Fibroblast of skin of left quadriceps (primary cell): ENCODE measurements around the gene LGSN.
"Not testable (repeated sequence)": the region's sequence is repeated elsewhere in the genome, so short reads cannot be mapped to it uniquely, and the experiment has no call there.

ENCODE experiments used
- DNase-seq, 2 experiments: peaks; one replicate each; pipeline ENCODE4 v3.0.0-alpha.2; 2013; ENCODE audit warnings: low read depth in 2 of 2

LGSN gene

GRCh38 chr6:63305277-63305676 lies 14.5 kb downstream of the LGSN start:
- no peak for DNase-seq

- no peak for DNase-seq
Measured at GRCh38 chr6:63303476-63303875, 16.3 kb downstream of the LGSN start.

GRCh38 chr6:63299667-63300066 lies 20.1 kb downstream of the LGSN start:
- no peak for DNase-seq

DNA sequence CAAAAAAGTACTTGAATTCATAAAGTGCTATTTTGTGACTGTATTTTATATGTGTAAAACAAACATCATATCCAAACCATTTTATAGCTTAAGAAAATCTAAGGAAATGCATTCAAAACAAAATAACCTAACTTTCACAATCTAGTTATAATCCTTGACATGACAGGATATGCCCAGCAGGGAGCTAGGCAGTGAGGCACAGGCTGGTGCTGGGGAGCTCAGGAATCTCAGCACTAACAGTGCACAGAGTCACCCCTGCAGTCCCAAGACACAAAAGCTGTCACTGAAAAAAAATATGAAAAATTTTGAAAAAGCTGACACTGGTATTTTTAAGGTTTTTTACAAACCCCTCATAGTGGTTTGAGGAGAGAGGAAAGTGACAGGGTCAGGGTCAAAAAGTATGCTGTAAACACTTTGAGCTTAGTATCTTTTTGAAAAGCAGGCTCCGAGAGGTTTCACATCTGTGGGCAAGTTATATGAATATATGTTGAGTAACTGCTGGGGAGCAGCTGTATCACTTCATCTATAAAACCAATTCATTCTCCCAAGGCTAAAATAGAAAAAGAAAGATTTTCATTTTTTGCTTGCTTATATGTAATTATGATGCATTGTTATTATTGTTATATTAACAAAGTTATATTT lies 24.1 kb downstream of the LGSN start:
- no peak for DNase-seq

DNA sequence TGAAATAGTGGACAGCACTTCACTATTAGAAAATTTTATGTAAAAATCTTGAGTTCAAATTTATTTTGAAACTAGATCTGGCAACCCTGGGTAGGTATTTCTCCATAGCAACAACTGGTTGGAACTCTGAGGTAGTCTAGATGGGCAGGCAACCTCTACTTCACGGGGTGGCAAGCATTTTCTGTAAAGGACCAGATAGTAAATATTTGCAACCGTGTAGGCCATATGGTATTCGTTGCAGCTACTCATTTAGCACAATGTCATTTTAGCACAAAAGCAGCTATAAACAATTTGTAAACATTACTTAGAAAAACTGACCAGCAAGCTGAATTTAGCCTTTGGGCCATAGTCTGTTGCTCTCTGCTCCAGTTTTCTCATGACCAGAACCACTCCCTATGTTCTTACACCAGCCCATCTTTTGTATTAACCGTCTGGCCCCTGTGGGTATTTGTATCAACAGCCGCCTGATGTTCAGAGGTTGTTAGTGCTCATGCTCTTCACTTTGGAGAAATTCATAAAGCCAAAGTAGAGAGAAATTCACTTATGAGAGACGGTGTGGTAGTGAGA lies 29.2 kb downstream of the LGSN start:
- DNase-seq: no peak

- DNase-seq: no peak
Measured at GRCh38 chr6:63289269-63289872, 30.4 kb downstream of the LGSN start.

- no peak for DNase-seq
Measured at GRCh38 chr6:63280639-63281180, 39.1 kb downstream of the LGSN start.

DNA sequence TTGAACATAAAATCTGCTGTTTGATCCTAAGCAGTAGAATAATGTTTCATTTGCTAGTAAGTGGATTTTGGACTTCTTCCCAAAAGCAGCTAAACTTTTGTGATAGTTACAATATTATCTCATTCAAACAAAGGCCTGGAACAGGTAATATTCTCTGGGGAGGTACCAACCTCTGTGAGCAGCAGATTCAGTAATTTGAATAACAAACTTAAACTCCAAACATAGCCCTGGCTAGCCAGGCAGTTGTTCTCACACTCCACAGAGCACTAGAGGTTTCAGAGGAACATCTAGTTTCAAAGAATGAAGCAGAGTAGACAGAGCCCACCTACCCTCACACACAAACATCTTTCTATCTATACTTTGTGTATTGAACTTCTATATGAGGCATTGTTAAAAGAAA lies 40.9 kb downstream of the LGSN start:
- no peak for DNase-seq

GRCh38 chr6:63275953-63276352 lies 43.8 kb downstream of the LGSN start:
- no peak for DNase-seq

- not testable (repeated sequence) for DNase-seq
Measured at GRCh38 chr6:63274795-63275430, 44.9 kb downstream of the LGSN start.

- peak in 1 of 2 experiments; percentile 3 for DNase-seq
Measured at GRCh38 chr6:63272397-63272796, 47.4 kb downstream of the LGSN start.

DNA sequence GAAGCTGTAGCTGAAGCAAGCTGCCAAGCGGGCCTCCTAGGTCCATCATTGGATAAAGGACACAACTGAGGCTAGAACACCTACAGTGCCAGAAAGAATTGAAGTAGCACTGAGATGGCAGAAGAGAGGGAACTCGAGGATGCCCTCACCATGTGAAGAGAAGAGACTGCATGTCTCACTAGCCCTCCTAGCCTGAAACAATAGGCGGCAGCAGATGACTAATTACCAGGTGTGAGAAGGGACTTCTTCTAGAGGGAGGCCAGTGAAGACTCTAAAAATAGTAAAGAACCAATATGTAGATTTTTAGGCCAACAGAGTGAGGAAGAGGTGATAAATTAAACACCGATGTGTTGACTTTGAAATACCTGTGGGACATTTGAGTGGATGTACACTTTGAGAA lies 50.3 kb downstream of the LGSN start:
- DNase-seq: no peak

- DNase-seq: no peak
Measured at GRCh38 chr6:63268574-63268973, 51.2 kb downstream of the LGSN start.

GRCh38 chr6:63267828-63268227 lies 52.0 kb downstream of the LGSN start:
- DNase-seq: no peak

DNA sequence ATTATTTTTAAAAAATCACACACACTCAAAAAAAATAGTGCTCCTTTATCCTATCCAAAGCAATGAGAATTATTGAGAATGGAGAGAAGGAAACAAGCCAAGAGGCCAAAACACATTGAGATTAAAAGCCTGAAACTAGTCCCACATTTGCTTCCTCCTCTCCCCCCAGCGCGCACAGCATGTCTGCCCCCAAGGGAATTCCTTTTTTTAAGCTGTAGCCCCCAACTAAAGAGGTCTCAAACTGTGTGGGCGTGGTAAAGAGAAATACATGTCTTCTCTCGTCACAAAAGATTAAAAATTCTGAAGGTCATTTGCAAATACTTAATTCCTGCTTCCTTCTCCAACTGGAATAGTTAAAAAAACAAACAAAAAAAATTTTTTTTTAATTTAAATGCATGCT lies 52.7 kb downstream of the LGSN start:
- no peak for DNase-seq

- DNase-seq: no peak
Measured at GRCh38 chr6:63263444-63263843, 56.3 kb downstream of the LGSN start.

GRCh38 chr6:63261820-63262219 lies 58.0 kb downstream of the LGSN start:
- DNase-seq: no peak

- DNase-seq: no peak
Measured at GRCh38 chr6:63259153-63259552, 60.6 kb downstream of the LGSN start.

DNA sequence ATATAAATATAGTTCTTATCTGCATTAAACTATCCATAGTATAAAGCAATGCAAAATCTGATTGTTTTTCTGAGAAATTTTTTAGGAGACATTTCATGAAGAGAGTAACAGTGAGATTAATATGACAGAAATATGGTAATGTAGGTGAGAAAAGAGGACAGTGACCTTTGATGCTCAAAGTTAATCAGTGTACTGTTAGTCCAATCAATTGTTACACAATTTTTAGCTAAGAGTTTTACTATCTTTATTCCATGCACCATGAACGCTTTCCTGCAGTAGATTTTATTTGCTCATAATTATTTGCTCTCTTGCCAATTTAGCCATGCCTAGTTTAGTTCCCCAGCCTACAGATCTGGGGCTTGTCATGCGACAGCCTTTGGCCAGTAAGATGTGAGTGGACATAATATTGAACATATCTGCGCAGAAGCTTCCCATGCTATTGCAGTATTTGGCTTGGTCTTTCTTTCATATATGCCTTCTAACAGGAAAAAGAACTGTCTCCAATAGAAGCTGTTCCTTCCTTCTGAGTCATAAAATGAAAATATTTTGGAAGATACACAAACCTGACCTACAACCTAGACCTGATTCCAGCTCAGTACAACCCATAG lies 69.8 kb downstream of the LGSN start:
- no peak for DNase-seq

- DNase-seq: no peak
Measured at GRCh38 chr6:63246581-63246980, 73.2 kb downstream of the LGSN start.

DNA sequence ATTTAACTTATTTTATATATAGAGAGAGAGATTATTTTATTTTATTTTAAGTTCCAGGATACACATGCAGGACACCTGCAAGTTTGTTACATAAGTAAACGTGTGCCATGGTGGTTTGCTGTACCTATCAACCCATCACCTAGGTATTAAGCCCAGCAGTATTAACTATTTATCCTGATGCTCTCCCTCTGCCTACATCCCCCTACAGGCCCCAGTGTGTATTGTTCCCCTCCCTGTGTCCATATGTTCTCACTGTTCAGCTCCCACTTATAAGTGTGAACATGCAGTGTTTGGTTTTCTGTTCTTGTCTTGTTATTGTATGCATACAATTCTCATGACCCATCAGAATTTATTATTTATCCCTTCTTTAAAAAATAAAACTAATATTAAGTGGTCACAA lies 73.9 kb downstream of the LGSN start:
- DNase-seq: no peak

DNA sequence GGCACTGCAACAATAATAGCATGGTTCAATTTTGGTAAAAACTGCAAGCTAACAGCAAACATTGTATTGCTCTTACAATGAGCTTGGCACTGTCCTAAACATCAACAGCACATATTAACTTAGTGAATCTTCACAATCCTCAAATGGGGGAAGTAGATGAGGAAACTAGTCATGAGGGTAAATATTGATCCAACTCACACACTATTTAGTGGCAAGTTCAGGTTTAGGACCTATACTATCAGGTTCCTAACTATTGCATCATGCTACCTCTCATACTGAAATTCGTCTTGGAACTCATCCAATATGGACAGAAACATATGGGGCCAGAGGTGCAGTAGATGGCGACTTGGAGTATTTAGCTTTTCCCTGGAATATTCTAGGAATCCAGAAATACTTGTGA lies 74.4 kb downstream of the LGSN start:
- no peak for DNase-seq
